ENCODE data around the gene RPL29. TPM values are rescaled to one million over a fixed set of nuclear protein-coding genes. Genes with fewer than 3 reads are reported as not detected.
A peak's percentile ranks its signal among the peaks of the same experiment; 100 is the strongest.

The RPL29 gene
- total and polyA plus RNA-seq, 2 of the 13 experiments (the other 11 are each of a cell fraction or from before 2014, with no cell fraction given) = 1,348 to 2,263 TPM

GRCh38 chr3:51982838-51983577 is 12.7 kb downstream of the RPL29 start, which contains the start of gene ACY1 (continued):
- TF ChIP-seq POGK (CRISPR knock-in tag; conservative IDR thresholded peaks at IDR 0.05) (peak; percentile 73), PRPF4 (IDR thresholded peaks at IDR 0.05; ENCODE audit: low read depth, low read length, poor library complexity, severe bottlenecking) (no peak), ZNF546 (CRISPR knock-in tag; conservative IDR thresholded peaks at IDR 0.05) (peak; percentile 84), NPAS2 (CRISPR knock-in tag; IDR thresholded peaks at IDR 0.05; ENCODE audit: borderline replicate concordance) (no peak), ZBTB42 (CRISPR knock-in tag; IDR thresholded peaks at IDR 0.05) (peak; percentile 75), HOXA3 (CRISPR knock-in tag; IDR thresholded peaks at IDR 0.05) (peak; percentile 84), TGIF2 (CRISPR knock-in tag; IDR thresholded peaks at IDR 0.05) (peak; percentile 81; the same call in 1 of the 2 replicates), REL (CRISPR knock-in tag; conservative IDR thresholded peaks at IDR 0.05) (peak; percentile 81; the same call in 1 of the 2 replicates), HNRNPL (IDR thresholded peaks at IDR 0.05; ENCODE audit: low read depth, low read length) (no peak), ELF4 (CRISPR knock-in tag; IDR thresholded peaks at IDR 0.05; ENCODE audit: borderline replicate concordance) (no peak), RFX1 (IDR thresholded peaks at IDR 0.05) (no peak), DDIT3 (CRISPR knock-in tag; IDR thresholded peaks at IDR 0.05) (no peak), ZNF883 (CRISPR knock-in tag; IDR thresholded peaks at IDR 0.05; ENCODE audit: not compliant biosample characterization) (peak; percentile 40), MAFF (IDR thresholded peaks at IDR 0.05; ENCODE audit: low read depth, low read length) (no peak), ELF3 (CRISPR knock-in tag; IDR thresholded peaks at IDR 0.05) (peak; percentile 89), ZNF253 (CRISPR knock-in tag; IDR thresholded peaks at IDR 0.05; ENCODE audit: borderline replicate concordance) (peak; percentile 88), ZBTB26 (CRISPR knock-in tag; IDR thresholded peaks at IDR 0.05; ENCODE audit: borderline replicate concordance) (peak; percentile 39), ZFAT (CRISPR knock-in tag; conservative IDR thresholded peaks at IDR 0.05) (no peak), ZNF282 (IDR thresholded peaks at IDR 0.05; ENCODE audit: partially characterized antibody) (no peak), SMARCE1 (IDR thresholded peaks at IDR 0.05; ENCODE audit: borderline replicate concordance) (no peak), ONECUT2 (CRISPR knock-in tag; IDR thresholded peaks at IDR 0.05) (no peak; the same call in 1 of the 2 replicates), HES4 (CRISPR knock-in tag; IDR thresholded peaks at IDR 0.05; ENCODE audit: borderline replicate concordance) (no peak), ZNF75D (CRISPR knock-in tag; IDR thresholded peaks at IDR 0.05; ENCODE audit: borderline replicate concordance) (no peak), ARNT (IDR thresholded peaks at IDR 0.05) (no peak), ZNF143 (CRISPR knock-in tag; IDR thresholded peaks at IDR 0.05) (peak; percentile 57; the same call in 1 of the 2 replicates), TIGD3 (CRISPR knock-in tag; IDR thresholded peaks at IDR 0.05; ENCODE audit: borderline replicate concordance) (no peak; the same call in 1 of the 2 replicates), SPEN (CRISPR knock-in tag; IDR thresholded peaks at IDR 0.05; ENCODE audit: low read depth) (peak; percentile 97)

Measured in HepG2 (cell line).